NT2/D1 (cell line): ENCODE measurements around the gene OPRL1.

ENCODE experiments used
- SUZ12 ChIP-seq: IDR thresholded peaks from 2 replicates; pipeline ENCODE4 v1.6.1; 2011; ENCODE audit not compliant: insufficient read length, insufficient read depth; ENCODE audit errors: extremely low read depth
- YY1 ChIP-seq: IDR thresholded peaks from 2 replicates; pipeline ENCODE4 v1.6.1; 2011; ENCODE audit not compliant: insufficient read length, insufficient read depth
- ZNF274 ChIP-seq: IDR thresholded peaks from 2 replicates; pipeline ENCODE4 v1.6.1; 2011; ENCODE audit warnings: mild to moderate bottlenecking, low read depth, low read length

GRCh38 chr20:64036346-64037198, 43.3 kb upstream of the OPRL1 start:
- TF ChIP-seq YY1 = no peak
- no peak for TF ChIP-seq ZNF274
- TF ChIP-seq SUZ12 = no peak
